Neural progenitor cell (in vitro differentiated cells): ENCODE data around the gene PDK3. TPM values are rescaled to one million over a fixed set of nuclear protein-coding genes. Genes with fewer than 3 reads are reported as not detected.

Source experiments
- DNase-seq: peaks from one replicate; pipeline ENCODE4 v3.0.0-alpha.2; 2016; ENCODE audit warnings: low spot score
- H2AFZ ChIP-seq: fragments of 200-600 bp; sonication (generic); replicated peaks from 2 replicates; pipeline ENCODE4 v1.6.1; 2016; ENCODE audit warnings: antibody characterized with exemption
- H3F3A ChIP-seq: fragments of 200-600 bp; sonication (generic); 2 replicates; pipeline ENCODE4 v1.6.1; 2016; ENCODE audit warnings: antibody characterized with exemption, low read depth
- H3K27ac ChIP-seq: fragments of 200-600 bp; sonication (generic); 2 replicates; pipeline ENCODE4 v1.5.1; 2016; ENCODE audit warnings: mild to moderate bottlenecking
- H3K27me3 ChIP-seq: fragments of 200-600 bp; sonication (generic); 2 replicates; pipeline ENCODE4 v1.6.1; 2016; ENCODE audit warnings: mild to moderate bottlenecking, moderate library complexity
- H3K36me3 ChIP-seq: fragments of 200-600 bp; sonication (generic); 2 replicates; pipeline ENCODE4 v1.5.1; 2016
- H3K4me1 ChIP-seq: fragments of 200-600 bp; sonication (generic); 2 replicates; pipeline ENCODE4 v1.6.1; 2016; ENCODE audit warnings: mixed run types
- H3K4me2 ChIP-seq: fragments of 200-600 bp; sonication (generic); 2 replicates; pipeline ENCODE4 v1.6.1; 2016
- H3K4me3 ChIP-seq: fragments of 200-600 bp; sonication (generic); 2 replicates; pipeline ENCODE4 v1.5.1; 2016
- H3K79me2 ChIP-seq: fragments of 200-600 bp; sonication (generic); 2 replicates; pipeline ENCODE4 v1.6.1; 2016; ENCODE audit warnings: low read depth
- H3K9ac ChIP-seq: fragments of 200-600 bp; sonication (generic); 2 replicates; pipeline ENCODE4 v1.6.1; 2016
- H3K9me3 ChIP-seq: fragments of 200-600 bp; sonication (generic); 2 replicates; pipeline ENCODE4 v1.5.1; 2016; ENCODE audit warnings: low read depth
- H4K20me1 ChIP-seq: fragments of 200-600 bp; sonication (generic); 2 replicates; pipeline ENCODE4 v1.6.1; 2016; ENCODE audit warnings: low read depth
- H3K27ac Mint-ChIP-seq: 3 replicates; pipeline ENCODE4 v1.8.0; 2021; ENCODE audit warnings: mixed read lengths
- H3K27me3 Mint-ChIP-seq: 2 replicates; pipeline ENCODE4 v1.8.0; 2022; ENCODE audit warnings: low read depth, mild to moderate bottlenecking, inconsistent platforms, moderate library complexity, mixed read lengths; ENCODE audit not compliant: insufficient read depth
- H3K36me3 Mint-ChIP-seq: 3 replicates; pipeline ENCODE4 v1.8.0; 2021; ENCODE audit warnings: mixed read lengths
- H3K4me1 Mint-ChIP-seq: 3 replicates; pipeline ENCODE4 v1.8.0; 2021; ENCODE audit warnings: mixed read lengths
- H3K4me3 Mint-ChIP-seq: 3 replicates; pipeline ENCODE4 v1.8.0; 2021; ENCODE audit warnings: mild to moderate bottlenecking, moderate library complexity, mixed read lengths
- H3K9me3 Mint-ChIP-seq: 3 replicates; pipeline ENCODE4 v1.8.0; 2020; ENCODE audit warnings: mixed read lengths
- EZH2 ChIP-seq: fragments of 200-600 bp; sonication (generic); IDR thresholded peaks from 2 replicates; pipeline ENCODE4 v1.6.1; 2017; ENCODE audit warnings: antibody characterized with exemption, mild to moderate bottlenecking, moderate library complexity
- EZH2phosphoT487 ChIP-seq: fragments of 200-600 bp; sonication (generic); IDR thresholded peaks from 2 replicates; pipeline ENCODE4 v1.6.1; 2017; ENCODE audit warnings: antibody characterized with exemption
- total RNA-seq: library from RNA; depleted of rRNA; stranded (reverse); fragments of >200 nt; gene quantifications from 2 replicates; pipeline ENCODE4 v1.2.3, GENCODE V29; 2015; ENCODE audit warnings: low replicate concordance
- TF ChIP-seq, protein P1 (sequence below): fragments of 200-600 bp; sonication (generic); IDR thresholded peaks from 2 replicates; pipeline ENCODE4 v1.5.1; 2017; ENCODE audit warnings: antibody characterized with exemption, mild to moderate bottlenecking

The PDK3 gene
- total RNA-seq, 1 donor from 2014 or later = 100 TPM

DNA sequence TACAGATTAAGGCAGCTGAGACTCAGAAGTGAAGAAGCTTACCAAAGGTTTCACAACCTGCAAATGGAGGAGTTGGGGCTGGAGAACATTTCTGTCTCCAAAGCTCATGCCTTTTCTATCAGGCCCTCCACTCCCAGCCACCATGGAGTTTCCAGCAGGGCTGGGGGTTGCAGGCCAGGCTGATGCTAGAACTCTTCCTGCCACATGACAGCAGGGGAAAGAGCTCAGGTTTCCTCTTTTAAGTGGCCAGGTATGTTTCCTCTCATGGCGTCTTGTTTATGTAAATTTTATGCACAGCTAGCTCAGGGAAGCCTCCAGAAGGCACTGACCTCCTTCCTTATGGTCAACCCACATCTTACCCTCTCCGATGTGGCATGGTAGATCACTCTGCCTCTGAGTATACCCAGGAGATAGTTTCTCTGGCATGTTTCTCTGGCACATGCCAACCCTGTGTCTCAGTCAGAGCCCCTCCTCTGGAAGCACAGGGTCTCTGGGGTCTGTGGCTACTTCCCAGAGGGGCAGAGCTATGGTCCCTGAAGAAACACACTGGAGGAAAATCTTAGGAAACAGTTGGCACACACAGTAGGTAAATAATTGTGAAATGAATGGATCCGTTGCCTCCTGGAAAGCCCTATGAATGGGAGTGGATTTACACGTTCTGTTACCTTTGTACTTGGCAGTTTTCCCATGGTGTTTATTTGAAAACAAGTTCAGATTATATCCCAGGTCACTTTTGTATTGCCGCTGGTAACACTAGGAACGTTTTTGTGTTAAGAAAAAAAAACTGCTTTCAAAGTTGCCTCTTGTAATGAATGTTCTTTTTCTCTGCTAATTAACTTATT lies 28.9 kb downstream of the PDK3 start:
- H3K4me1 ChIP-seq = peaks cover 10% of the 10 kb centered on the region
- Mint-ChIP-seq H3K27ac (no peak overlapping the region), H3K27me3 (no peaks in the 10 kb centered on the region), H3K4me1 (peaks cover 23% of the 10 kb centered on the region), H3K4me3 (no peak overlapping the region), H3K36me3 (peaks cover 10% of the 10 kb centered on the region), H3K9me3 (peaks cover 2% of the 10 kb centered on the region)
- no peak overlapping the region for H3K27ac ChIP-seq
- no peaks in the 10 kb centered on the region for H3K9me3 ChIP-seq
- DNase-seq = no peak
- H3K79me2 ChIP-seq = no peaks in the 10 kb centered on the region
- peaks cover 14% of the 10 kb centered on the region for H3F3A ChIP-seq
- H2AFZ ChIP-seq = no peak overlapping the region
- H3K27me3 ChIP-seq = no peaks in the 10 kb centered on the region
- peak overlapping the region; percentile 1 for H3K4me2 ChIP-seq
- no peak for TF ChIP-seq EZH2
- TF ChIP-seq, protein P1, sequence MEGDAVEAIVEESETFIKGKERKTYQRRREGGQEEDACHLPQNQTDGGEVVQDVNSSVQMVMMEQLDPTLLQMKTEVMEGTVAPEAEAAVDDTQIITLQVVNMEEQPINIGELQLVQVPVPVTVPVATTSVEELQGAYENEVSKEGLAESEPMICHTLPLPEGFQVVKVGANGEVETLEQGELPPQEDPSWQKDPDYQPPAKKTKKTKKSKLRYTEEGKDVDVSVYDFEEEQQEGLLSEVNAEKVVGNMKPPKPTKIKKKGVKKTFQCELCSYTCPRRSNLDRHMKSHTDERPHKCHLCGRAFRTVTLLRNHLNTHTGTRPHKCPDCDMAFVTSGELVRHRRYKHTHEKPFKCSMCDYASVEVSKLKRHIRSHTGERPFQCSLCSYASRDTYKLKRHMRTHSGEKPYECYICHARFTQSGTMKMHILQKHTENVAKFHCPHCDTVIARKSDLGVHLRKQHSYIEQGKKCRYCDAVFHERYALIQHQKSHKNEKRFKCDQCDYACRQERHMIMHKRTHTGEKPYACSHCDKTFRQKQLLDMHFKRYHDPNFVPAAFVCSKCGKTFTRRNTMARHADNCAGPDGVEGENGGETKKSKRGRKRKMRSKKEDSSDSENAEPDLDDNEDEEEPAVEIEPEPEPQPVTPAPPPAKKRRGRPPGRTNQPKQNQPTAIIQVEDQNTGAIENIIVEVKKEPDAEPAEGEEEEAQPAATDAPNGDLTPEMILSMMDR = no peak
- TF ChIP-seq EZH2phosphoT487 = no peak
- H3K36me3 ChIP-seq = no peaks in the 10 kb centered on the region
- peaks cover 24% of the 10 kb centered on the region for H4K20me1 ChIP-seq
- H3K4me3 ChIP-seq = no peak overlapping the region
- H3K9ac ChIP-seq = no peak overlapping the region

GRCh38 chrX:24494647-24495075 lies 29.6 kb downstream of the PDK3 start:
- no peaks in the 10 kb centered on the region for H3K27me3 Mint-ChIP-seq
- no peak overlapping the region for H3K9ac ChIP-seq
- DNase-seq = peak; percentile 34
- H3K27me3 ChIP-seq = no peaks in the 10 kb centered on the region
- no peaks in the 10 kb centered on the region for H3K79me2 ChIP-seq
- TF ChIP-seq EZH2 (no peak), EZH2phosphoT487 (no peak)
- TF ChIP-seq, protein P1 = no peak
- no peaks in the 10 kb centered on the region for H3K9me3 ChIP-seq
- peaks cover 14% of the 10 kb centered on the region for H3F3A ChIP-seq
- peaks cover 24% of the 10 kb centered on the region for H4K20me1 ChIP-seq
- H3K4me2 ChIP-seq = peak overlapping the region; percentile 7
- peaks cover 2% of the 10 kb centered on the region for H3K9me3 Mint-ChIP-seq
- no peak overlapping the region for H3K4me3 Mint-ChIP-seq
- peaks cover 23% of the 10 kb centered on the region for H3K4me1 Mint-ChIP-seq
- peaks cover 10% of the 10 kb centered on the region for H3K4me1 ChIP-seq
- no peak overlapping the region for H3K27ac ChIP-seq
- no peaks in the 10 kb centered on the region for H3K36me3 ChIP-seq
- peaks cover 10% of the 10 kb centered on the region for H3K36me3 Mint-ChIP-seq
- no peak overlapping the region for H3K27ac Mint-ChIP-seq
- H3K4me3 ChIP-seq = no peak overlapping the region
- H2AFZ ChIP-seq = no peak overlapping the region

GRCh38 chrX:24495700-24496099 lies 30.6 kb downstream of the PDK3 start:
- H3K27me3 Mint-ChIP-seq = no peaks in the 10 kb centered on the region
- Histone ChIP-seq H3K27me3 (no peaks in the 10 kb centered on the region), H4K20me1 (peaks cover 24% of the 10 kb centered on the region), H3K36me3 (peaks cover 2% of the 10 kb centered on the region), H3K4me2 (no peak overlapping the region), H2AFZ (no peak overlapping the region), H3F3A (peaks cover 14% of the 10 kb centered on the region), H3K79me2 (no peaks in the 10 kb centered on the region), H3K4me1 (peaks cover 10% of the 10 kb centered on the region), H3K9ac (no peak overlapping the region), H3K4me3 (no peak overlapping the region), H3K27ac (no peak overlapping the region), H3K9me3 (no peaks in the 10 kb centered on the region)
- no peak overlapping the region for H3K27ac Mint-ChIP-seq
- H3K4me3 Mint-ChIP-seq = no peak overlapping the region
- H3K4me1 Mint-ChIP-seq = peaks cover 23% of the 10 kb centered on the region
- peaks cover 12% of the 10 kb centered on the region for H3K36me3 Mint-ChIP-seq
- TF ChIP-seq EZH2 (no peak), EZH2phosphoT487 (no peak)
- TF ChIP-seq, protein P1 = no peak
- no peaks in the 10 kb centered on the region for H3K9me3 Mint-ChIP-seq
- no peak for DNase-seq
